ENCODE data around the gene ARTN. TPM values are rescaled to one million over a fixed set of nuclear protein-coding genes. Genes with fewer than 3 reads are reported as not detected.
A peak's percentile ranks its signal among the peaks of the same experiment; 100 is the strongest.

ARTN gene
- total and polyA plus RNA-seq, 9 of the 15 experiments (the other 6 are each of a cell fraction or from before 2014, with no cell fraction given): 0.06 to 0.38 TPM; not detected in 7

GRCh38 chr1:43946236-43947060 lies 12.8 kb downstream of the ARTN start, which contains the start of gene IPO13 (continued):
- TF ChIP-seq MNT (conservative IDR thresholded peaks at IDR 0.05): peak; percentile 99 to 100
- TF ChIP-seq TCFL5 (CRISPR knock-in tag; conservative IDR thresholded peaks at IDR 0.05): no peak
- no peak for TF ChIP-seq ZNF324 (CRISPR knock-in tag; IDR thresholded peaks at IDR 0.05)
- peak; percentile 61; the same call in 1 of the 2 replicates for TF ChIP-seq SMARCC2 (IDR thresholded peaks at IDR 0.05; ENCODE audit: low read depth)
- TF ChIP-seq EWSR1 (IDR thresholded peaks at IDR 0.05; ENCODE audit: borderline replicate concordance, low read depth, partially characterized antibody): no peak
- TF ChIP-seq RBM17 (IDR thresholded peaks at IDR 0.05; ENCODE audit: borderline replicate concordance, low read depth, low read length): no peak
- TF ChIP-seq, protein P1, sequence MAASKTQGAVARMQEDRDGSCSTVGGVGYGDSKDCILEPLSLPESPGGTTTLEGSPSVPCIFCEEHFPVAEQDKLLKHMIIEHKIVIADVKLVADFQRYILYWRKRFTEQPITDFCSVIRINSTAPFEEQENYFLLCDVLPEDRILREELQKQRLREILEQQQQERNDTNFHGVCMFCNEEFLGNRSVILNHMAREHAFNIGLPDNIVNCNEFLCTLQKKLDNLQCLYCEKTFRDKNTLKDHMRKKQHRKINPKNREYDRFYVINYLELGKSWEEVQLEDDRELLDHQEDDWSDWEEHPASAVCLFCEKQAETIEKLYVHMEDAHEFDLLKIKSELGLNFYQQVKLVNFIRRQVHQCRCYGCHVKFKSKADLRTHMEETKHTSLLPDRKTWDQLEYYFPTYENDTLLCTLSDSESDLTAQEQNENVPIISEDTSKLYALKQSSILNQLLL (CRISPR knock-in tag; IDR thresholded peaks at IDR 0.05; ENCODE audit: borderline replicate concordance): no peak
- TF ChIP-seq, protein P2, sequence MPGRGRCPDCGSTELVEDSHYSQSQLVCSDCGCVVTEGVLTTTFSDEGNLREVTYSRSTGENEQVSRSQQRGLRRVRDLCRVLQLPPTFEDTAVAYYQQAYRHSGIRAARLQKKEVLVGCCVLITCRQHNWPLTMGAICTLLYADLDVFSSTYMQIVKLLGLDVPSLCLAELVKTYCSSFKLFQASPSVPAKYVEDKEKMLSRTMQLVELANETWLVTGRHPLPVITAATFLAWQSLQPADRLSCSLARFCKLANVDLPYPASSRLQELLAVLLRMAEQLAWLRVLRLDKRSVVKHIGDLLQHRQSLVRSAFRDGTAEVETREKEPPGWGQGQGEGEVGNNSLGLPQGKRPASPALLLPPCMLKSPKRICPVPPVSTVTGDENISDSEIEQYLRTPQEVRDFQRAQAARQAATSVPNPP (IDR thresholded peaks at IDR 0.05; ENCODE audit: borderline replicate concordance, insufficient read depth, insufficient read length): no peak
- TF ChIP-seq CHAMP1 (IDR thresholded peaks at IDR 0.05): no peak; the same call in 1 of the 2 replicates
- TF ChIP-seq CSDE1 (IDR thresholded peaks at IDR 0.05): no peak
- TF ChIP-seq ILF3 (IDR thresholded peaks at IDR 0.05; ENCODE audit: borderline replicate concordance): no peak
- TF ChIP-seq ATF1 (CRISPR knock-in tag; IDR thresholded peaks at IDR 0.05): no peak
- peak; percentile 90 for TF ChIP-seq ATF1 (tag; IDR thresholded peaks at IDR 0.05)
- TF ChIP-seq XRCC3 (IDR thresholded peaks at IDR 0.05): no peak
- no peak for TF ChIP-seq ZKSCAN8 (CRISPR knock-in tag; IDR thresholded peaks at IDR 0.05)
- no peak for TF ChIP-seq NFYB (IDR thresholded peaks at IDR 0.05; ENCODE audit: extremely low read depth, insufficient read length)
- no peak for TF ChIP-seq CREBBP (IDR thresholded peaks at IDR 0.05; ENCODE audit: low read depth, low read length)

Measured in K562 (cell line).